Chondrocyte (in vitro differentiated cells): Measurements from ENCODE around the gene AKAP1. TPM values are rescaled to one million over a fixed set of nuclear protein-coding genes. Genes with fewer than 3 reads are reported as not detected.

Experiments used
- DNase-seq: peaks from one replicate; pipeline ENCODE4 v3.0.0; 2021; ENCODE audit warnings: mixed read lengths, low spot score
- H3K27ac Mint-ChIP-seq: one replicate; pipeline ENCODE4 v1.8.0; 2021; ENCODE audit warnings: mild to moderate bottlenecking, moderate library complexity, mixed read lengths; ENCODE audit not compliant: unreplicated experiment
- H3K27me3 Mint-ChIP-seq: 2 replicates; pipeline ENCODE4 v1.8.0; 2021; ENCODE audit warnings: low read depth, mixed read lengths
- H3K36me3 Mint-ChIP-seq: 2 replicates; pipeline ENCODE4 v1.8.0; 2021; ENCODE audit warnings: low read depth, mixed read lengths
- H3K4me1 Mint-ChIP-seq: 2 replicates; pipeline ENCODE4 v1.8.0; 2021; ENCODE audit warnings: low read depth, mild to moderate bottlenecking, mixed read lengths
- H3K4me3 Mint-ChIP-seq: one replicate; pipeline ENCODE4 v1.8.0; 2021; ENCODE audit warnings: mild to moderate bottlenecking, moderate library complexity, mixed read lengths; ENCODE audit not compliant: unreplicated experiment
- H3K9me3 Mint-ChIP-seq: 2 replicates; pipeline ENCODE4 v1.8.0; 2021; ENCODE audit warnings: low read depth, mixed read lengths
- CTCF ChIP-seq: fragments of 200-600 bp; sonication (generic); IDR thresholded peaks from 2 replicates; pipeline ENCODE4 v1.5.0; 2021; ENCODE audit warnings: antibody characterized with exemption, mild to moderate bottlenecking, moderate library complexity
- total RNA-seq: library from RNA; stranded (reverse); gene quantifications from 3 replicates; pipeline ENCODE4 v1.2.1, GENCODE V29; 2021

AKAP1 gene
- total RNA-seq, 1 donor from 2014 or later, result 14.8 TPM

GRCh38 chr17:57113011-57113410, 28.0 kb downstream of the AKAP1 start:
- Mint-ChIP-seq H3K27ac (no peak overlapping the region), H3K4me3 (no peak overlapping the region), H3K9me3 (no peaks in the 10 kb centered on the region), H3K4me1 (no peaks in the 10 kb centered on the region), H3K27me3 (no peaks in the 10 kb centered on the region), H3K36me3 (peaks cover 20% of the 10 kb centered on the region)
- TF ChIP-seq CTCF, result no peak
- DNase-seq, result no peak

- TF ChIP-seq CTCF, result no peak
- Mint-ChIP-seq H3K27me3 (no peaks in the 10 kb centered on the region), H3K27ac (no peak overlapping the region), H3K4me3 (no peak overlapping the region), H3K36me3 (peaks cover 26% of the 10 kb centered on the region), H3K4me1 (no peaks in the 10 kb centered on the region), H3K9me3 (no peaks in the 10 kb centered on the region)
- no peak for DNase-seq
Measured at GRCh38 chr17:57113656-57114055, 28.6 kb downstream of the AKAP1 start.

DNA sequence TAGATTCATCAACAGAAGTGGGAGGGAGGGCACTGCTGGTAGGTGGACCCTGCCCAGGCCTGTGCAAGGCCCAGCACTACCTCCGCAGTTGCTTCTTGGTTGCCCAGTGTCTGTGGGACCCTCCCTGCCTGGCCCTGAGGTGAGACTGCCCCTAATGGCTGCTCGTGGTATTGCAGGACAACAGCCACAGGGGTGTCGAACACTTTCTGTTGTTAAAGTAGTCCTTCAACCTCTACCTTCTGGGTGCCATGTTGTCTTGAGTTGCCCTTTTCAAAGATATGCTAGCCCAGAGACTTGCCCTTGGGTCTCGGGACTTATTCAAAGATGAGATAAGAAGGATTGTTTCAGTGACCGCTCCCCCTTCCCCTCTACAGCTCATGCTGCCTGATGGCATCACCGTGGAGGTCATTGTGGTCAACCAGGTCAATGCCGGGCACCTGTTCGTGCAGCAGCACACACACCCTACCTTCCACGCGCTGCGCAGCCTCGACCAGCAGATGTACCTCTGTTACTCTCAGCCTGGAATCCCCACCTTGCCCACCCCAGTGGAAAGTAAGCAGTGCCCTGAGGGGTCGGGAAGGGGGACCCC, 29.1 kb downstream of the AKAP1 start:
- DNase-seq, result no peak
- Mint-ChIP-seq H3K36me3 (peaks cover 30% of the 10 kb centered on the region), H3K4me3 (no peak overlapping the region)

DNA sequence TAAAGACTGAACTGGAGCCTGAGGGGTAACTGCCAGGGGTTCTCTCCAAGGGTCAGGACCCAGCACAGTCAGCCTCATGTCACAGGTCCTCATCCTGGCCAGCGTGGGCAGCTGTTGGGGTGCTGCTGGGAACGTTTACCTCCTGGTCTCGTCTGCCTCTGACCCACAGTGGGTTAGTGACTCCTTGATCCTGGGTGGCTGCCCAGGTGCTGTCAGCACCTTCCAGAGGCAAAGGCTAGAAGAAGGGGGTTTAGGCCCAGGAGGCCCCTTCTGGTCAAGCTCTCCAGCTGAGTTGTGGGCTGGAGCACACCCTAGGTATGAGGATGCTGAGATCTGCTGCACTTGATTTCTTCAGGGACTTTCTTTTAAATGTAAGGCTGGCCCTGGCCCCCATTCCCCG, 30.3 kb downstream of the AKAP1 start:
- Mint-ChIP-seq H3K36me3 (peaks cover 30% of the 10 kb centered on the region), H3K4me3 (no peak overlapping the region), H3K27me3 (no peaks in the 10 kb centered on the region), H3K4me1 (no peaks in the 10 kb centered on the region), H3K9me3 (no peaks in the 10 kb centered on the region), H3K27ac (no peak overlapping the region)
- no peak for TF ChIP-seq CTCF
- no peak for DNase-seq

More for the DNA sequence above, 29.1 kb downstream of the AKAP1 start:
- no peak overlapping the region for H3K27ac Mint-ChIP-seq
- H3K4me1 Mint-ChIP-seq, result no peaks in the 10 kb centered on the region
- no peaks in the 10 kb centered on the region for H3K27me3 Mint-ChIP-seq
- H3K9me3 Mint-ChIP-seq, result no peaks in the 10 kb centered on the region
- TF ChIP-seq CTCF, result peak; percentile 80

GRCh38 chr17:57115916-57116315, 30.9 kb downstream of the AKAP1 start:
- Mint-ChIP-seq H3K36me3 (peaks cover 32% of the 10 kb centered on the region), H3K4me3 (no peak overlapping the region), H3K9me3 (no peaks in the 10 kb centered on the region), H3K27ac (no peak overlapping the region), H3K4me1 (no peaks in the 10 kb centered on the region), H3K27me3 (no peaks in the 10 kb centered on the region)
- DNase-seq, result no peak
- no peak for TF ChIP-seq CTCF
